T-helper 17 cell (primary cell): ENCODE measurements around the gene FAM168A. TPM values are rescaled to one million over a fixed set of nuclear protein-coding genes. Genes with fewer than 3 reads are reported as not detected.

Experiments used
- ATAC-seq: fragments of 150-1000 bp; cut with Tn5 transposase; 2 replicates; pipeline ENCODE4 v1.10.0; 2021; ENCODE audit warnings: mild to moderate bottlenecking, moderate library complexity
- DNase-seq, 3 donors: peaks; one replicate each; pipeline versions ENCODE4 v3.0.0 to v3.0.0-alpha.2; 2020 to 2021
- H3K9me3 ChIP-seq: one replicate; pipeline ENCODE4 v1.7.0; 2013; ENCODE audit warnings: low read length, mild to moderate bottlenecking; ENCODE audit not compliant: control insufficient read depth, poor library complexity, severe bottlenecking
- H3K27ac Mint-ChIP-seq: one replicate; pipeline ENCODE4 v1.8.0; 2022; ENCODE audit warnings: mild to moderate bottlenecking, moderate library complexity, mixed read lengths
- H3K27me3 Mint-ChIP-seq: one replicate; pipeline ENCODE4 v1.8.0; 2022; ENCODE audit warnings: mixed read lengths
- H3K36me3 Mint-ChIP-seq: one replicate; pipeline ENCODE4 v1.8.0; 2022; ENCODE audit warnings: low read depth, mixed read lengths
- H3K4me1 Mint-ChIP-seq: one replicate; pipeline ENCODE4 v1.8.0; 2022; ENCODE audit warnings: mild to moderate bottlenecking, mixed read lengths
- H3K4me3 Mint-ChIP-seq: one replicate; pipeline ENCODE4 v1.8.0; 2022; ENCODE audit warnings: mild to moderate bottlenecking, moderate library complexity, mixed read lengths
- total RNA-seq, 4 donors: library from RNA in 2 of 4; stranded (reverse) in 2 of 4; gene quantifications; one replicate each; pipeline ENCODE4 v1.2.3 and lab custom pipeline; 2022 to 2026

FAM168A gene
- total RNA-seq, 2 donors from 2014 or later = 21.1 to 22.2 TPM

DNA sequence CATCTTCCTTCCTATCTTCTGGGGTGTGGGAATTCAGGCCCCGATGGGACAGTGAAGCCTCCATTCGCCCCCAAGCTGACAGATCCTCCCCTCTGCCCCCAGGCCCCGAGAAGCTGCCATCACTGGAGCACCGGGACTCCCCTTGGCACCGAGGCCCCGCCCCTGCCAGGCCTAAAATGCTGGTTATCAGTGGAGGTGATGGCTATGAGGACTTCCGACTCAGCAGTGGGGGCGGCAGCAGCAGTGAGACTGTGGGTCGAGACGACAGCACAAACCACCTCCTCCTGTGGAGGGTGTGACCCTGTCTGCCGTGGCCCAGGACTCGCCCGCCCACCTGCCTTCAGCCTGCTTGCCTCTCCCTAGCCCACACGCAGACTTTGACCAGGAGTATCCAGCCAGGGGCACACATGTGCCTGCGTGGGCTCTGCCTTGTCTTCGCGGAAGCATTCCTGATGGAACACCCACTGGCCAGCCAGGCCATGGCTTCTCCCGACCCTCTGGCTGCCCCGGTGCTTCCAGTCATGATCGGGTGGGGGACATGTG is 230.4 kb downstream of the FAM168A start:
- Mint-ChIP-seq H3K27ac (peak overlapping the region; percentile 99), H3K4me1 (peaks cover 21% of the 10 kb centered on the region), H3K27me3 (no peaks in the 10 kb centered on the region), H3K36me3 (no peaks in the 10 kb centered on the region), H3K4me3 (no peak overlapping the region)
- DNase-seq (no peak), ATAC-seq (no peak)
- no peaks in the 10 kb centered on the region for H3K9me3 ChIP-seq

DNA sequence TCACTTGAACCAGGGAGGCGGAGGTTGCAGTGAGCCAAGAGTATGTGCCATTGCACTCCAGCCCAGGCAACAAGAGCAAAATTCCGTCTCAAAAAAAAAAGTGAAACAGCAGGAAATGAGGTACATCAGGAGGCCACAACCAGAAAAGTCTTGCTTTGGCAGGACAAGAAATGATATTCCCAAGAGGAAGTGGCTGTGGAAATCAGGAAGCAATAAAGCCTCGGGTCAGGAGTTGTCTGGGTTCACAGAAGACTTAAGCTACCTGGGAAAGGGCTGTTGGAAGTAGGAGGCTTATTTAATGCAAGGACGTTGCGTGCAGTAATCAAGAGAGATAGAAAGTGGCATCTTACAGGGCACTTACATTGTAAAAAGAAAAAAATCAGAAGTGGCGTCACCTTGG is 231.0 kb downstream of the FAM168A start:
- H3K36me3 Mint-ChIP-seq = no peaks in the 10 kb centered on the region
- H3K27me3 Mint-ChIP-seq = no peaks in the 10 kb centered on the region
- H3K4me1 Mint-ChIP-seq = peaks cover 21% of the 10 kb centered on the region
- no peak for DNase-seq
- H3K27ac Mint-ChIP-seq = peak overlapping the region; percentile 99
- H3K9me3 ChIP-seq = no peaks in the 10 kb centered on the region
- peak overlapping the region; percentile 64 for H3K4me3 Mint-ChIP-seq
- no peak for ATAC-seq

DNA sequence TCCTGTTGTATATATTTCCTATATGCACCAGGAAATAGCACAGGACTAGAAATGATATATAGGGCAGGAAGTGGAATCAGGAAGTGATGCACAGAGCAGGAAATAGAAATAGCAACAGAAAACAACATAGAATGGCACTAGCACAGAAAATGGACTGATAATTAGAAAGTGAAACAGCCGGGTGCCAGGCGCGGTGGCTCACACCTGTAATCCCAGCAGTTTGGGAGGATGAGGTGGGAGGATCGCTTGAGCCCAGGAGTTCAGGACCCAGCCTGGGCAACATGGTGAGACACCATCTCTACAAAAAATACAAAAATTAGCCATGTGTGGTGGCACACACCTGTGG is 231.7 kb downstream of the FAM168A start:
- Mint-ChIP-seq H3K27ac (peak overlapping the region; percentile 99), H3K4me1 (peaks cover 23% of the 10 kb centered on the region), H3K36me3 (no peaks in the 10 kb centered on the region), H3K27me3 (no peaks in the 10 kb centered on the region), H3K4me3 (peak overlapping the region; percentile 52)
- DNase-seq (no peak), ATAC-seq (peak; percentile 92)
- no peaks in the 10 kb centered on the region for H3K9me3 ChIP-seq

DNA sequence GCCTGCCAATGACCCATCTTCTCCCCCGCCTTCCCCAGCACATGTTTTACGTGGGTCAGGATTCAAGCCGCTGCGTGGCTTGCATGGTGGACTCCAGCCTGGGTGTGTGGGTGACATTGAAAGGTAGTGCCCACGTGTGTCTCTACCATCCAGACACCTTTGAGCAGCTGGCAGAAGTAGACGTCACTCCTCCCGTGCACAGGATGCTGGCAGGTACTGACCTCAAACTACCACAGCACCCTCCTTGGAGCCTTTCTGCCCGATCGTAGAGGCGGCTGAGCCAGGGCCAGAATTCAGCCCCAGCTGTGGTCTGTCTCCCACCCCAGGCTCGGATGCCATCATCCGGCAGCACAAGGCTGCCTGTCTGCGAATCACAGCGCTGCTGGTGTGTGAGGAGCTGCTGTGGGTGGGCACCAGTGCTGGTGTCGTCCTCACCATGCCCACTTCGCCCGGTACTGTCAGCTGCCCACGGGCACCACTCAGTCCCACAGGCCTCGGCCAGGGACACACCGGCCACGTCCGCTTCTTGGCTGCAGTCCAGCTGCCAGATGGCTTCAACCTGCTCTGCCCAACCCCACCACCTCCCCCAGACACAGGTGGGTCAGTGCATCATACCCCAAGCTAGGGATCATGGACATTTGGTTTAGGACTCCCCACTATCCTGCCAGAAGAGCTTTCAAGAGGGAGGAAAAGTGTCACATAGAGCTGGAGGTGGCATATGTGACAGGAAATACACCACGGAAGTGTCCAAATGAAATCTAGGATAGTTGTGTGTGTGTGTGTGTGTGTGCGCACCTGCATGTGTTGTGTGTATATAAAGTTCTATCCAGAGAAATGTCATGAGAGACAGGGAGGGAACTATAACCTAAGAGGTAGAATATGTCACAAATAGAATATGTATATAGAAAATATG is 232.3 kb downstream of the FAM168A start:
- Mint-ChIP-seq H3K36me3 (no peaks in the 10 kb centered on the region), H3K27ac (peak overlapping the region; percentile 99), H3K4me3 (peak overlapping the region; percentile 52), H3K27me3 (no peaks in the 10 kb centered on the region), H3K4me1 (peaks cover 23% of the 10 kb centered on the region)
- ATAC-seq (peak; percentile 32), DNase-seq (no peak)
- no peaks in the 10 kb centered on the region for H3K9me3 ChIP-seq

DNA sequence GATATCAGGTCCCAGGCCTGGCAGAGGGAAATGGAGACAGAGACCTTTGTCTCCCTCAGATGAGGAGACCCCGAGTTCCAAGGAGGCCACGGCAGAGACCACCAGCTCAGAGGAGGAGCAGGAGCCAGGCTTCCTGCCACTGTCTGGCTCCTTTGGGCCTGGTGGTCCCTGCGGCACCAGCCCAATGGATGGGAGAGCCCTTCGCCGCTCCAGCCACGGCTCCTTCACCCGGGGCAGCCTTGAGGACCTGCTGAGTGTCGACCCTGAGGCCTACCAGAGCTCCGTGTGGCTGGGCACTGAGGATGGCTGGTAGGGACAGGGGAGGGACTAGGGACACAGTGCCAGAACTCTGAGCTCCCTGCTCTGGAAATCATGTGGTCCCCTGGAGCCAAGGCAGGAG is 234.8 kb downstream of the FAM168A start:
- Mint-ChIP-seq H3K36me3 (peaks cover 2% of the 10 kb centered on the region), H3K27ac (peak overlapping the region; percentile 51), H3K4me1 (peaks cover 19% of the 10 kb centered on the region), H3K4me3 (no peak overlapping the region), H3K27me3 (no peaks in the 10 kb centered on the region)
- DNase-seq = no peak
- H3K9me3 ChIP-seq = no peaks in the 10 kb centered on the region
- no peak for ATAC-seq

DNA sequence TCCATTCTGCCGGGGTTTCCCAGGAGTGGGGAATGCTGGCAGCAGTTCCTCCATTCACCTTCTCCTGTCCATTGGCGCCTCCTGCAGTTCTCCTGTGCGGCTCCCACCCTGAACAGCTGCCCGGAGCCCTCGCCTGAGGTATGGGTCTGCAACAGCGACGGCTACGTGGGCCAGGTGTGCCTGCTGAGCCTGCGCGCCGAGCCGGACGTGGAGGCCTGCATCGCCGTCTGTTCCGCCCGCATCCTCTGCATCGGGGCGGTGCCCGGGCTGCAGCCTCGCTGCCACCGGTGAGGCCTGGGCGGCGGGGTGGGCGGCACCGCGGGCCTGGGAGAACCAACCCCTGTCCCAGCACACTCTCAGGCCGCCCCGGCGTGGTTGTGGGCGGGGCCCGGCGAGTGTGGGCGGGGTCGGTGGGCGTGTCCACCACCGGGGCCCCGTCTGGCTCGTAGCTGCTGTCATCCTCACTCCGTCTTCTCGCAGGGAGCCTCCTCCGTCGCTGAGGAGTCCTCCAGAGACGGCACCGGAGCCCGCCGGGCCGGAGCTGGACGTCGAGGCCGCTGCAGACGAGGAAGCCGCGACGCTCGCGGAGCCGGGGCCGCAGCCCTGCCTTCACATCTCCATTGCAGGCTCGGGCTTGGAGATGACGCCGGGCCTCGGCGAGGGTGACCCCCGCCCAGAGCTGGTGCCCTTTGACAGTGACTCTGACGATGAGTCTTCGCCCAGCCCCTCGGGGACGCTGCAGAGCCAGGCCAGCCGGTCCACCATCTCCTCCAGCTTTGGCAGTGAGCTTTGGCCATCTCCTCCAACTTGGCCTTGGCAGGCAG is 235.7 kb downstream of the FAM168A start:
- peak overlapping the region; percentile 51 for H3K27ac Mint-ChIP-seq

DNA sequence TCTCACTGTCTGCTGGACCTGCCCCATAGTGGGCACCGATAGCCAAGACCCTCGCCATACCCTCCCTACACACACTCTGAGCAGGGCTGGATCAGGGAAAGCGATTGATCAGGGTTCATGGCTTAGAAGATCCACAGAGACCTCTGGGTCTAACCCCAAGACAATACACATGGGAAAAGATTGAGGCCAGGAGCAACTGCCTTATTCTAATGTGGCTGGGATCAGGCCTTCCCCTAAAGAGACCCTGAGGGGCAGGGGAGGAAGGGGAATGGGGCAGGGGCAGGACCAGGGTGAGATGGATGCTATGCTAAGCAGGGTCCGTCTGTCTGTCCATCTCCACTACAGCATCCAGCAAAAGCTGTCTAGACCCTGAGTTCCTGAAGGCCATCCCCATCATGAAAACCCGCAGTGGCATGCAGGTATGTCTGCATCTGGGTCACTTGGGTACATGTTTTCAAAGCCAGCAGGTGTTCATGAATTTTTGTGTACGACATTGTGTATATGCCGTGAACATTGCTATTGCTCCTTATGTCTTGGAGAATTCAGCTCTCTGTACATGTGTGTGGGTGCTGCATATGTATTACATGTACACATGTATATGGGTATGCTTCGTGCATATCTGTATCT is 237.1 kb downstream of the FAM168A start:
- H3K27ac Mint-ChIP-seq = no peak overlapping the region
- no peak overlapping the region for H3K4me3 Mint-ChIP-seq
- H3K9me3 ChIP-seq = no peaks in the 10 kb centered on the region
- peaks cover 9% of the 10 kb centered on the region for H3K4me1 Mint-ChIP-seq
- H3K27me3 Mint-ChIP-seq = no peaks in the 10 kb centered on the region
- DNase-seq (no peak), ATAC-seq (no peak)
- H3K36me3 Mint-ChIP-seq = peaks cover 2% of the 10 kb centered on the region

More for the DNA sequence above, 235.7 kb downstream of the FAM168A start:
- DNase-seq = no peak
- ATAC-seq = no peak
- no peak overlapping the region for H3K4me3 Mint-ChIP-seq
- no peaks in the 10 kb centered on the region for H3K27me3 Mint-ChIP-seq
- H3K36me3 Mint-ChIP-seq = peaks cover 2% of the 10 kb centered on the region
- no peaks in the 10 kb centered on the region for H3K9me3 ChIP-seq
- peaks cover 19% of the 10 kb centered on the region for H3K4me1 Mint-ChIP-seq

DNA sequence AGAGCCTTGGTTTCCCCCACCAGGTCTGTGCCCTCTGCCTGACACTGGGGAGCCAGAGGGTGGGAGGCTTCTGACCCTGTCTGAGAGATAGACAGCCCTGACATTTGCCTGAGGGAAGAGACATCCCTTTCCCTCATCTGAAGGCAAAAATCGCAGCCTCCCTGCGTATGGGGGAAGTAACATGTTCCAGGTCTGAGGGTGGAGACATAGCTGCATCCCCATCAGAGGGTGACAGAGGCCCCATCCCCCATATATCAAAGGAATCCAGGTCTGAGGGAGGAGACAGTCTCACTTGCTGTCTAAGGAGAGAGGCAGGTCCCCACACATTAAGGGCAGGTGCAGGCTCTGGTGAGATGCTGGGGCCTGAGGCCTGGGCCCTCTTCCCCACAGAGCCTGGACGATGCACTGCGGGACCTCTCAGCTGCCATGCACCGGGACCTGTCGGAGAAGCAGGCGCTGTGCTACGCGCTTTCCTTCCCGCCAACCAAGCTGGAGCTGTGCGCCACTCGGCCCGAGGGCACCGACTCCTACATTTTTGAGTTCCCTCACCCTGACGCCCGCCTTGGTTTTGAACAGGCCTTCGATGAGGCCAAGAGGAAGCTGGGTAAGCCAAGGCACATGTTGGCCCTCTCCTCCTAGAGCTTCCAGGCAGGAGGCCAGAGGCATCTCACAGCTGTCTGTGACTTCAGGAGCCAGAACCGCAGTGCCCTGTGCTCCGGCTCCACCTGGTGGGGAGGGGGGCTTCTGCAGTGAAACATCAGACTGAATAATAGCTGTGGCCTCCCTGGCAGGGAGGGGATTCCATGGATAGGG is 237.8 kb downstream of the FAM168A start:
- Mint-ChIP-seq H3K4me1 (peaks cover 6% of the 10 kb centered on the region), H3K4me3 (no peak overlapping the region), H3K27me3 (no peaks in the 10 kb centered on the region), H3K27ac (no peak overlapping the region), H3K36me3 (peaks cover 2% of the 10 kb centered on the region)
- no peak for DNase-seq
- H3K9me3 ChIP-seq = no peaks in the 10 kb centered on the region
- peak; percentile 67 for ATAC-seq

DNA sequence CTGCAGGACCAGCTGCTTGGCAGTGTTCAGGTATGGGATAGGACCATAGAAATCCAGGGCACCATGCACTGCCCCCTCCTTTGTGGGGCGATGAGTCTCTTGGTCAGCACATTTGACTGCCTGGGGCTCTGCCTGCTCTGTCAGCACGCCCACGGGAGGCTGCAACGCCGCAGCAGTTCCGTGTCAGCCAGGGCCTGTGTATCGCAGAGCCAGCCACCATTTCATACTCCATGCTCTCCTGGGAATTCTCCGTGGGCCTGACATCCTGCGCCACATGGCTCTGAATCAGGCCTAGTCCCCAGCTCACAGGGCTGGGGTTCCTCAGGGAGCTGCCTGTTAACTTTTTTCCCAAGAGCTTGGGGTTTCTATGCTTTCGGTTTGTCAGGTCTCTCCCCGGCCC is 238.6 kb downstream of the FAM168A start:
- H3K9me3 ChIP-seq = no peaks in the 10 kb centered on the region
- Mint-ChIP-seq H3K27ac (no peak overlapping the region), H3K27me3 (no peaks in the 10 kb centered on the region), H3K36me3 (peaks cover 2% of the 10 kb centered on the region), H3K4me1 (peaks cover 6% of the 10 kb centered on the region), H3K4me3 (no peak overlapping the region)
- no peak for DNase-seq
- ATAC-seq = no peak

DNA sequence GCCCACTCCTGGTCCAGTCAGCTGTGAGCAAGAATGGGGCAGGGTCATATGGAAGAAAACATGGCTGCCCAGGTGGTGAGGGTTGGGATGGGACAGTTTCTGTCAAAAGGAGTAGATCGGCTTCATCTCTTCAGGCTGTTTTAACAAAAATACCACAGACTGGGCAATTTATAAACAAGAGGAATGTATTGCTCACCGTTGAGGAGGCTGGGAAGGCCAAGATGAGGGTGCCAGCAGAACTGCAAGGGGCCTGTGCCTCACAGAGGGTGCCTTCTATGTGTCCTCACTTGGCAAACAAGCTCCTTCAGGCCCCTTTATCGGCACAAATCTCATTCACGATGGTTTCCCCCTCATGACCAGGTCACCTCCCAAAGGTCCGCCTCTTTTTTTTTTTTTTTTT is 239.8 kb downstream of the FAM168A start:
- DNase-seq (no peak), ATAC-seq (no peak)
- Mint-ChIP-seq H3K4me3 (no peak overlapping the region), H3K4me1 (peaks cover 8% of the 10 kb centered on the region), H3K27ac (no peak overlapping the region), H3K36me3 (peaks cover 2% of the 10 kb centered on the region), H3K27me3 (no peaks in the 10 kb centered on the region)
- H3K9me3 ChIP-seq = no peaks in the 10 kb centered on the region

DNA sequence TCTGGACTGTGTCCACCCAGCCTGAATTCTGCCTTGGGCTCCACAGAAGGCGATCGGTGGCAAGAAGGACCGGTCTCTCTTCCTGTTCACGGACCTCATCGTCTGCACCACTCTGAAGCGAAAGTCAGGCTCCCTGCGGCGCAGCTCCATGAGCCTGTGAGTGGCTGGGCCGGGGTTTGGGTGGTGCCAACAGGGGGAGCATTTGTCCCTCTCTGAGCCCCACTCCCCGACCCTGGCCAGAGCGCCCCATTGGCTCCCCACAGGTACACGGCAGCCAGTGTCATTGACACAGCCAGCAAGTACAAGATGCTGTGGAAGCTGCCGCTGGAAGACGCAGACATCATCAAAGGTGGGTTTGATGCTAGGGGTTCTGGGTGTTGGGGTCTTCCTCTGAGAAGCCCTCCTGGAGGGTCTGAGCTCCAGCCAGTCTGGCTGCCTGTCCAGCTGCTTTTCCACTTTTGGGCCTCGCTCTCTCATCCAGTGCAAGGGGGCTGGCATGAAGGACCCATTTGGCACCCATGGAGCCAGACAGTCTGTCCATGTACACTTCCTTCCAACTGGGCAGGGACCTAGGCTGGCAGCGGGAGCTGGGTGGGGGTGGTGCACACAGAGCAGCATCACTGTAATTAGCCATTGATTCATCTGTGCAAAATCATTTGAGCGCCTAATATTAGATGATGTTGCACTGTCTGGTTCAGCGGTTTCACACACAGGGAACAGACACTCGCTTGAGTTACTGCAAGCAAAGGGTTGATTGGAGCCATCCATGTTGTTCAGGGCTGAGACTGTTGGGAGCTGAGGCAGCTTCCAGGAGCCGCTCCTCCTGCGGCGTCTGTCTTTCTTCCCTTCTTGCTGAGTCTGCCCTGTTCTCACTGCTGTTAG is 240.7 kb downstream of the FAM168A start:
- H3K36me3 Mint-ChIP-seq = peaks cover 2% of the 10 kb centered on the region
- DNase-seq = no peak

DNA sequence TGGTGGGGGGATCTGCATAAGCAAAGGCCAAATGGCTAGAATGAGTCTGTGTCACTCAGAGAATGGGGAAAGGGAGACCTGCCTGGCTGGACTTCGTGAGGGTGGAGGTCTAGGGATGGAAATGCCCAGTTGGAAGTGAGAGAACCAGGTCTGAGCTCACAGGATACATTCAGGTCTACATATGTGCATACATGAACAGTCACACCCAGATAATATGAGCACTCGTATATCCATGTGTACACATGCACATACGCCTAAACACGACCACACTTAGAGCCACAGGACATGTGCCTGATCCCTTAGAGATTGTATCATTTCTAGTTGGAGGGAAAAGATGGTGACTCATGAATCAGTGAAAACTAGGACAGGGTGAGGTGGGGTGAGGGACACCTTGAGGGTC is 242.8 kb downstream of the FAM168A start:
- peaks cover 2% of the 10 kb centered on the region for H3K36me3 Mint-ChIP-seq
- no peaks in the 10 kb centered on the region for H3K27me3 Mint-ChIP-seq
- DNase-seq (no peak), ATAC-seq (no peak)
- H3K4me1 Mint-ChIP-seq = peaks cover 12% of the 10 kb centered on the region
- no peak overlapping the region for H3K4me3 Mint-ChIP-seq
- no peaks in the 10 kb centered on the region for H3K9me3 ChIP-seq
- H3K27ac Mint-ChIP-seq = peak overlapping the region; percentile 24

More for the DNA sequence above, 240.7 kb downstream of the FAM168A start:
- ATAC-seq = no peak
- H3K27ac Mint-ChIP-seq = no peak overlapping the region
- H3K4me1 Mint-ChIP-seq = peaks cover 11% of the 10 kb centered on the region
- H3K9me3 ChIP-seq = no peaks in the 10 kb centered on the region
- no peaks in the 10 kb centered on the region for H3K27me3 Mint-ChIP-seq
- H3K4me3 Mint-ChIP-seq = no peak overlapping the region
